HepG2 (cell line): ENCODE results near the gene ACOT8. TPM values are rescaled to one million over a fixed set of nuclear protein-coding genes. Genes with fewer than 3 reads are reported as not detected.
A peak's percentile ranks its signal among the peaks of the same experiment; 100 is the strongest.

Source experiments
- ARID2 ChIP-seq: sonication (generic); formaldehyde crosslinking; IDR thresholded peaks from 2 replicates; pipeline ENCODE4 v1.8.1; 2022; ENCODE audit warnings: mild to moderate bottlenecking, missing genetic modification reagents, borderline replicate concordance
- ATM ChIP-seq: fragments of 450-650 bp; IDR thresholded peaks from 2 replicates; pipeline ENCODE4 v1.7.1; 2017; ENCODE audit warnings: mild to moderate bottlenecking, borderline replicate concordance
- ATRX ChIP-seq: sonication (generic); formaldehyde crosslinking; IDR thresholded peaks from 2 replicates; pipeline ENCODE4 v1.4.0; 2020; ENCODE audit warnings: missing genetic modification reagents, borderline replicate concordance
- FOXA3 ChIP-seq: IDR thresholded peaks from 2 replicates; pipeline ENCODE4 v1.6.1; 2016; ENCODE audit warnings: missing genetic modification reagents, missing compliant biosample characterization
- ISL2 ChIP-seq: sonication (generic); formaldehyde crosslinking; IDR thresholded peaks from 2 replicates; pipeline ENCODE4 v1.5.0; 2020; ENCODE audit warnings: missing genetic modification reagents
- KLF15 ChIP-seq: sonication (generic); formaldehyde crosslinking; IDR thresholded peaks from 2 replicates; pipeline ENCODE4 v1.8.1; 2023; ENCODE audit warnings: borderline replicate concordance, mild to moderate bottlenecking, inconsistent platforms, missing genetic modification reagents, mixed read lengths
- LBX2 ChIP-seq: sonication (generic); formaldehyde crosslinking; IDR thresholded peaks from 2 replicates; pipeline ENCODE4 v1.5.0; 2020; ENCODE audit warnings: missing genetic modification reagents, mild to moderate bottlenecking, borderline replicate concordance
- NFE2L1 ChIP-seq: sonication (generic); formaldehyde crosslinking; IDR thresholded peaks from 2 replicates; pipeline ENCODE4 v1.4.0; 2020; ENCODE audit warnings: missing genetic modification reagents, mild to moderate bottlenecking, borderline replicate concordance
- NPAS2 ChIP-seq: sonication (generic); formaldehyde crosslinking; IDR thresholded peaks from 2 replicates; pipeline ENCODE4 v1.8.0; 2022; ENCODE audit warnings: mild to moderate bottlenecking, missing genetic modification reagents, borderline replicate concordance
- PRPF4 ChIP-seq: fragments of 200-400 bp; formaldehyde crosslinking; IDR thresholded peaks from 2 replicates; pipeline ENCODE4 v1.6.1; 2016; ENCODE audit warnings: low read length, low read depth; ENCODE audit not compliant: poor library complexity, severe bottlenecking
- TARDBP ChIP-seq: sonication (generic); formaldehyde crosslinking; IDR thresholded peaks from 2 replicates; pipeline ENCODE4 v1.8.0; 2022; ENCODE audit warnings: mild to moderate bottlenecking, missing genetic modification reagents
- TOPORS ChIP-seq: sonication (generic); formaldehyde crosslinking; IDR thresholded peaks from 2 replicates; pipeline ENCODE4 v1.8.0; 2023; ENCODE audit warnings: mild to moderate bottlenecking, missing genetic modification reagents
- ZNF12 ChIP-seq: sonication (generic); formaldehyde crosslinking; IDR thresholded peaks from 2 replicates; pipeline ENCODE4 v1.5.0; 2020; ENCODE audit warnings: missing genetic modification reagents
- ZNF20 ChIP-seq: sonication (generic); formaldehyde crosslinking; IDR thresholded peaks from 2 replicates; pipeline ENCODE4 v1.4.0; 2020; ENCODE audit warnings: mild to moderate bottlenecking, moderate library complexity, missing genetic modification reagents
- ZNF343 ChIP-seq: sonication (generic); formaldehyde crosslinking; IDR thresholded peaks from 2 replicates; pipeline ENCODE4 v1.4.0; 2020; ENCODE audit warnings: mild to moderate bottlenecking, missing genetic modification reagents
- ZNF441 ChIP-seq: sonication (generic); formaldehyde crosslinking; IDR thresholded peaks from 2 replicates; pipeline ENCODE4 v1.7.0; 2021; ENCODE audit warnings: missing genetic modification reagents, borderline replicate concordance
- ZNF720 ChIP-seq: sonication (generic); formaldehyde crosslinking; IDR thresholded peaks from 2 replicates; pipeline ENCODE4 v1.4.0; 2020; ENCODE audit warnings: missing genetic modification reagents
- ZNF773 ChIP-seq: sonication (generic); formaldehyde crosslinking; IDR thresholded peaks from 2 replicates; pipeline ENCODE4 v1.4.0; 2020; ENCODE audit warnings: missing genetic modification reagents, borderline replicate concordance
- polyA plus RNA-seq, 8 experiments: library from polyadenylated mRNA; depleted of rRNA in 3 of 8; stranded (reverse) in 7 of 8; unstranded in 1 of 8; fragments of >200 nt; fragmentation: Illumina TruSeq in 4 of 8; extraction: Trizol in 4 of 8; gene quantifications; 2 replicates each; pipeline versions ENCODE4 v1.2.1 to v1.2.3, GENCODE V29; 2011 to 2016; ENCODE audit warnings: low read depth in 4 of 8, missing spikeins in 1 of 8, mixed read lengths in 1 of 8; ENCODE audit not compliant: insufficient read depth in 1 of 8
- total RNA-seq, 5 experiments: library from RNA; depleted of rRNA; stranded (reverse); fragments of >200 nt; fragmentation: Illumina TruSeq; extraction: Trizol; gene quantifications; 2 replicates each; pipeline ENCODE4 v1.2.3, GENCODE V29; 2016; ENCODE audit warnings: low read depth in 1 of 5
- TF ChIP-seq, protein P1 (sequence below): sonication (generic); formaldehyde crosslinking; IDR thresholded peaks from 2 replicates; pipeline ENCODE4 v1.4.0; 2020; ENCODE audit warnings: mild to moderate bottlenecking, missing genetic modification reagents
- TF ChIP-seq, protein P2 (sequence below): sonication (generic); formaldehyde crosslinking; IDR thresholded peaks from 2 replicates; pipeline ENCODE4 v1.8.1; 2023; ENCODE audit warnings: mild to moderate bottlenecking, moderate library complexity, missing genetic modification reagents
- TF ChIP-seq, protein P3 (sequence below): sonication (generic); formaldehyde crosslinking; IDR thresholded peaks from 2 replicates; pipeline ENCODE4 v1.4.0; 2020; ENCODE audit warnings: mild to moderate bottlenecking, missing genetic modification reagents
- TF ChIP-seq, protein P4 (sequence below): sonication (generic); formaldehyde crosslinking; IDR thresholded peaks from 2 replicates; pipeline ENCODE4 v1.5.0; 2020; ENCODE audit warnings: missing genetic modification reagents

Gene ACOT8
- total and polyA plus RNA-seq, 2 of the 13 experiments (the other 11 are each of a cell fraction or from before 2014, with no cell fraction given), result 31.4 to 45.5 TPM

DNA sequence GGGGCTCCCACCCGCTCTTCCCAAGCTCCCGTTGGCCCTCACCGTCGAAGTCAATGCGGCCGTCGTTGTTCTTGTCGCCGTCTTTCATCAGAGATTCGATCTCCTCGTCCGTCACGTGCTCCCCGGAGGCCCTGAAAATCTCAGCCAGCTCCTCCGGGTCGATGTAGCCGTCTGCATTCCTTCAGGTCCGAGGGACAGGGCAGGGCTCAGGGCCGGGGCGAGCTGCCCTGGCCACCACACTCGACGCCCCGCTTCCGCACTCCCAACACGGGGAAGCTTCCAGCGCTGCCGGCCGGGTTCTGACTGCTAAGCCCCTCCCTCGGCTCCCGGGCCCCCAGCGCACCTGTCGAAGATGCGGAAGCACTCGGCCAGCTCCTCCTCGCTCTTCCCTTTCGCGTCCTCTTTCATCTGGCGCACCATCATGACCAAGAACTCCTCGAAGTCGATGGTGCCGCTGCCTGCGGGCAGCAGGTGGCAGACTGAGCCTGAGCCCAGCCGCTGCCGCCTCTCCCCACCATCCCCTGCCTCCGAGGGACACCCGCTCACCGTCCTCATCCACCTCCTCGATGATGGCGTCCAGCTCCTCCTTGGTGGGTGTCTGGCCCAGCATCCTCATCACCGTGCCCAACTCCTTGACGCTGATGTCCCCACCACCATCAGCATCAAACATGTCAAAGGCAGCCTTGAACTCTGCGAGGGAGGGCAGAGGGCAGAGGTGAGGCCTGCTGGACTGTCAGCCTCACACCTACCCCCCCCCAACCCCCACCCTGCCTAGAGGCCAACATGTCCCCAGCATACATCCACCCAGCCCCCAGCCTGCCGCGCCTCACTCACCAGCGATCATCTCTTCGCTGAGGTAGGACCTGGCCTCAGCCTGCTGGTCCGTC, 33.0 kb downstream of the ACOT8 start (continued):
- TF ChIP-seq ZNF441 (CRISPR knock-in tag) (no peak), KLF15 (CRISPR knock-in tag) (no peak), ZNF12 (CRISPR knock-in tag) (no peak), TARDBP (CRISPR knock-in tag) (peak; percentile 52; the same call in 1 of the 2 replicates), FOXA3 (no peak), ISL2 (no peak), ZNF720 (CRISPR knock-in tag) (no peak), ATRX (CRISPR knock-in tag) (no peak), ZNF343 (CRISPR knock-in tag) (no peak), ATM (no peak), ZNF773 (CRISPR knock-in tag) (no peak), ZNF20 (CRISPR knock-in tag) (no peak), NPAS2 (no peak), NFE2L1 (CRISPR knock-in tag) (no peak), ARID2 (CRISPR knock-in tag) (no peak), TOPORS (no peak), LBX2 (no peak), PRPF4 (peak; percentile 85)
- TF ChIP-seq, protein P1, sequence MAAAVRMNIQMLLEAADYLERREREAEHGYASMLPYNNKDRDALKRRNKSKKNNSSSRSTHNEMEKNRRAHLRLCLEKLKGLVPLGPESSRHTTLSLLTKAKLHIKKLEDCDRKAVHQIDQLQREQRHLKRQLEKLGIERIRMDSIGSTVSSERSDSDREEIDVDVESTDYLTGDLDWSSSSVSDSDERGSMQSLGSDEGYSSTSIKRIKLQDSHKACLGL (CRISPR knock-in tag), result no peak
- TF ChIP-seq, protein P2, sequence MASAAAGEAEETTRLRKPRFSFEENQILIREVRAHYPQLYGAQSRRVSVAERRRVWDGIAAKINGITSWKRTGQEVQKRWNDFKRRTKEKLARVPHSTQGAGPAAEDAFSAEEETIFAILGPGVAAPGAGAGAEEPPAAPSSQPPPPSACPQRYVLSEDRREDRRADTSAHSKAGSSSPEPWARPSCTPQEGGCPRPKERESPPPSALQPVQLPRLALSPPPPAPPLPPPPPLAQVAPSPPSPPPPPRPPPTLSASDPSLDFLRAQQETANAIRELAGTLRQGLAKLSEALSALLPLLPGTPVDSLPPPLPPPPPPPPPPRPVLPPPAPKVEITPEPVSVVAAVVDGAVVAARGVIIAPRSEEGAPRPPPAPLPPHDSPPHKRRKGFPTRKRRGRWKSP, result no peak
- TF ChIP-seq, protein P3, sequence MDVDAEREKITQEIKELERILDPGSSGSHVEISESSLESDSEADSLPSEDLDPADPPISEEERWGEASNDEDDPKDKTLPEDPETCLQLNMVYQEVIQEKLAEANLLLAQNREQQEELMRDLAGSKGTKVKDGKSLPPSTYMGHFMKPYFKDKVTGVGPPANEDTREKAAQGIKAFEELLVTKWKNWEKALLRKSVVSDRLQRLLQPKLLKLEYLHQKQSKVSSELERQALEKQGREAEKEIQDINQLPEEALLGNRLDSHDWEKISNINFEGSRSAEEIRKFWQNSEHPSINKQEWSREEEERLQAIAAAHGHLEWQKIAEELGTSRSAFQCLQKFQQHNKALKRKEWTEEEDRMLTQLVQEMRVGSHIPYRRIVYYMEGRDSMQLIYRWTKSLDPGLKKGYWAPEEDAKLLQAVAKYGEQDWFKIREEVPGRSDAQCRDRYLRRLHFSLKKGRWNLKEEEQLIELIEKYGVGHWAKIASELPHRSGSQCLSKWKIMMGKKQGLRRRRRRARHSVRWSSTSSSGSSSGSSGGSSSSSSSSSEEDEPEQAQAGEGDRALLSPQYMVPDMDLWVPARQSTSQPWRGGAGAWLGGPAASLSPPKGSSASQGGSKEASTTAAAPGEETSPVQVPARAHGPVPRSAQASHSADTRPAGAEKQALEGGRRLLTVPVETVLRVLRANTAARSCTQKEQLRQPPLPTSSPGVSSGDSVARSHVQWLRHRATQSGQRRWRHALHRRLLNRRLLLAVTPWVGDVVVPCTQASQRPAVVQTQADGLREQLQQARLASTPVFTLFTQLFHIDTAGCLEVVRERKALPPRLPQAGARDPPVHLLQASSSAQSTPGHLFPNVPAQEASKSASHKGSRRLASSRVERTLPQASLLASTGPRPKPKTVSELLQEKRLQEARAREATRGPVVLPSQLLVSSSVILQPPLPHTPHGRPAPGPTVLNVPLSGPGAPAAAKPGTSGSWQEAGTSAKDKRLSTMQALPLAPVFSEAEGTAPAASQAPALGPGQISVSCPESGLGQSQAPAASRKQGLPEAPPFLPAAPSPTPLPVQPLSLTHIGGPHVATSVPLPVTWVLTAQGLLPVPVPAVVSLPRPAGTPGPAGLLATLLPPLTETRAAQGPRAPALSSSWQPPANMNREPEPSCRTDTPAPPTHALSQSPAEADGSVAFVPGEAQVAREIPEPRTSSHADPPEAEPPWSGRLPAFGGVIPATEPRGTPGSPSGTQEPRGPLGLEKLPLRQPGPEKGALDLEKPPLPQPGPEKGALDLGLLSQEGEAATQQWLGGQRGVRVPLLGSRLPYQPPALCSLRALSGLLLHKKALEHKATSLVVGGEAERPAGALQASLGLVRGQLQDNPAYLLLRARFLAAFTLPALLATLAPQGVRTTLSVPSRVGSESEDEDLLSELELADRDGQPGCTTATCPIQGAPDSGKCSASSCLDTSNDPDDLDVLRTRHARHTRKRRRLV (CRISPR knock-in tag), result no peak
- TF ChIP-seq, protein P4, sequence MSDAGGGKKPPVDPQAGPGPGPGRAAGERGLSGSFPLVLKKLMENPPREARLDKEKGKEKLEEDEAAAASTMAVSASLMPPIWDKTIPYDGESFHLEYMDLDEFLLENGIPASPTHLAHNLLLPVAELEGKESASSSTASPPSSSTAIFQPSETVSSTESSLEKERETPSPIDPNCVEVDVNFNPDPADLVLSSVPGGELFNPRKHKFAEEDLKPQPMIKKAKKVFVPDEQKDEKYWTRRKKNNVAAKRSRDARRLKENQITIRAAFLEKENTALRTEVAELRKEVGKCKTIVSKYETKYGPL (CRISPR knock-in tag), result no peak
